HEK293 (cell line): ENCODE data around the gene NOS1AP.
A peak's percentile ranks its signal among the peaks of the same experiment; 100 is the strongest.

ENCODE experiments used
- CTCF ChIA-PET: fragments of 350-600 bp; formaldehyde crosslinking; extraction: SDS; loops from one replicate; lab custom pipeline; 2021; ENCODE audit warnings: antibody characterized with exemption; lab: Yijun Ruan, JAX
- POLR2A ChIA-PET: fragments of 300-600 bp; formaldehyde crosslinking; extraction: SDS; loops from one replicate; lab custom pipeline; 2020; ENCODE audit warnings: antibody characterized with exemption, inconsistent platforms; lab: Yijun Ruan, JAX
- H3K27ac ChIP-seq: fragments of 200-500 bp; sonication (Bioruptor generic); 2 replicates; pipeline ENCODE4 v1.5.1; 2014; ENCODE audit warnings: low read depth, low read length, control low read depth, inconsistent platforms; ENCODE audit errors: extremely low read depth
- H3K36me3 ChIP-seq, 2 experiments: fragments of 200-500 bp in 1 of 2; sonication (Bioruptor generic) in 1 of 2; 1 replicate in 1 of 2; 2 replicates in 1 of 2; pipeline ENCODE4 v1.5.1; 2014 to 2017; ENCODE audit warnings: inconsistent platforms in 2 of 2, low read length in 2 of 2; ENCODE audit not compliant: control insufficient read depth in 2 of 2, insufficient read depth in 1 of 2
- H3K4me1 ChIP-seq: fragments of 200-500 bp; sonication (Bioruptor generic); 2 replicates; pipeline ENCODE4 v1.5.1; 2014; ENCODE audit warnings: mild to moderate bottlenecking, low read length, inconsistent platforms; ENCODE audit not compliant: control insufficient read depth, insufficient read depth
- H3K4me3 ChIP-seq: 2 replicates; pipeline ENCODE4 v1.5.1; 2011; ENCODE audit warnings: low read depth, mild to moderate bottlenecking, control low read depth, low read length, moderate library complexity
- H3K9me3 ChIP-seq: fragments of 200-500 bp; sonication (Bioruptor generic); 2 replicates; pipeline ENCODE4 v1.5.1; 2014; ENCODE audit warnings: low read depth, low read length, inconsistent platforms; ENCODE audit not compliant: control insufficient read depth, insufficient read depth
- FEZF1 ChIP-seq: fragments of 450-650 bp; formaldehyde crosslinking; IDR thresholded peaks from 2 replicates; pipeline ENCODE4 v1.5.1; 2016; ENCODE audit warnings: missing biosample characterization, missing genetic modification characterization
- GLI4 ChIP-seq: fragments of 450-650 bp; formaldehyde crosslinking; IDR thresholded peaks from 2 replicates; pipeline ENCODE4 v1.5.1; 2016; ENCODE audit warnings: missing biosample characterization, missing genetic modification characterization
- KLF7 ChIP-seq: fragments of 450-650 bp; formaldehyde crosslinking; IDR thresholded peaks from 2 replicates; pipeline ENCODE4 v1.5.1; 2016; ENCODE audit warnings: missing biosample characterization, missing genetic modification characterization, borderline replicate concordance
- OSR2 ChIP-seq: fragments of 450-650 bp; formaldehyde crosslinking; IDR thresholded peaks from 2 replicates; pipeline ENCODE4 v1.5.1; 2016; ENCODE audit warnings: missing biosample characterization, missing genetic modification characterization
- PRDM1 ChIP-seq: fragments of 450-650 bp; formaldehyde crosslinking; IDR thresholded peaks from 2 replicates; pipeline ENCODE4; 2016; ENCODE audit warnings: missing biosample characterization, missing genetic modification characterization
- SP2 ChIP-seq: fragments of 450-650 bp; formaldehyde crosslinking; IDR thresholded peaks from 2 replicates; pipeline ENCODE4 v1.5.1; 2016; ENCODE audit warnings: missing biosample characterization, missing genetic modification characterization
- SP7 ChIP-seq: fragments of 450-650 bp; formaldehyde crosslinking; IDR thresholded peaks from 2 replicates; pipeline ENCODE4 v1.5.1; 2016; ENCODE audit warnings: missing biosample characterization, missing genetic modification characterization
- TRIM28 ChIP-seq: IDR thresholded peaks from 2 replicates; pipeline ENCODE4 v1.6.1; 2011; ENCODE audit warnings: low read length, control low read depth, borderline replicate concordance
- ZBTB20 ChIP-seq: fragments of 450-650 bp; formaldehyde crosslinking; IDR thresholded peaks from 2 replicates; pipeline ENCODE4 v1.5.1; 2016; ENCODE audit warnings: missing biosample characterization, missing genetic modification characterization
- ZFHX2 ChIP-seq: fragments of 450-650 bp; formaldehyde crosslinking; conservative IDR thresholded peaks from 2 replicates; pipeline ENCODE4 v1.5.1; 2016; ENCODE audit warnings: missing biosample characterization, missing genetic modification characterization
- ZNF239 ChIP-seq: fragments of 450-650 bp; formaldehyde crosslinking; IDR thresholded peaks from 2 replicates; pipeline ENCODE4 v1.5.1; 2016; ENCODE audit warnings: missing biosample characterization, missing genetic modification characterization
- ZNF24 ChIP-seq: fragments of 450-650 bp; formaldehyde crosslinking; IDR thresholded peaks from 2 replicates; pipeline ENCODE4 v1.5.1; 2016; ENCODE audit warnings: missing biosample characterization, missing genetic modification characterization
- ZNF426 ChIP-seq: fragments of 450-650 bp; formaldehyde crosslinking; IDR thresholded peaks from 2 replicates; pipeline ENCODE4 v1.5.1; 2017; ENCODE audit warnings: missing biosample characterization, missing genetic modification characterization, mild to moderate bottlenecking, inconsistent platforms, moderate library complexity
- ZNF600 ChIP-seq: fragments of 450-650 bp; formaldehyde crosslinking; IDR thresholded peaks from 2 replicates; pipeline ENCODE4 v1.5.1; 2016; ENCODE audit warnings: missing biosample characterization, missing genetic modification characterization
- ZNF660 ChIP-seq: fragments of 450-650 bp; IDR thresholded peaks from 2 replicates; pipeline ENCODE4 v1.5.1; 2018; ENCODE audit warnings: missing biosample characterization, mild to moderate bottlenecking, missing genetic modification characterization
- ZNF670 ChIP-seq: fragments of 450-650 bp; formaldehyde crosslinking; IDR thresholded peaks from 2 replicates; pipeline ENCODE4 v1.5.1; 2016; ENCODE audit warnings: missing biosample characterization, missing genetic modification characterization, low read depth
- ZSCAN30 ChIP-seq: fragments of 450-650 bp; IDR thresholded peaks from 2 replicates; pipeline ENCODE4 v1.5.1; 2018; ENCODE audit warnings: missing biosample characterization, mild to moderate bottlenecking, missing genetic modification characterization, moderate library complexity
- TF ChIP-seq, protein P1 (sequence below): fragments of 450-650 bp; formaldehyde crosslinking; IDR thresholded peaks from 2 replicates; pipeline ENCODE4 v1.5.0; 2017; ENCODE audit warnings: missing biosample characterization, missing genetic modification characterization, borderline replicate concordance
- TF ChIP-seq, protein P2 (sequence below): fragments of 450-650 bp; formaldehyde crosslinking; IDR thresholded peaks from 2 replicates; pipeline ENCODE4 v1.5.1; 2016; ENCODE audit warnings: missing biosample characterization, missing genetic modification characterization
- TF ChIP-seq, protein P3 (sequence below): fragments of 450-650 bp; formaldehyde crosslinking; IDR thresholded peaks from 2 replicates; pipeline ENCODE4 v1.5.1; 2016; ENCODE audit warnings: missing biosample characterization, missing genetic modification characterization
- TF ChIP-seq, protein P4 (sequence below): fragments of 450-650 bp; formaldehyde crosslinking; IDR thresholded peaks from 2 replicates; pipeline ENCODE4 v1.5.1; 2017; ENCODE audit warnings: missing biosample characterization, missing genetic modification characterization

Gene NOS1AP

DNA sequence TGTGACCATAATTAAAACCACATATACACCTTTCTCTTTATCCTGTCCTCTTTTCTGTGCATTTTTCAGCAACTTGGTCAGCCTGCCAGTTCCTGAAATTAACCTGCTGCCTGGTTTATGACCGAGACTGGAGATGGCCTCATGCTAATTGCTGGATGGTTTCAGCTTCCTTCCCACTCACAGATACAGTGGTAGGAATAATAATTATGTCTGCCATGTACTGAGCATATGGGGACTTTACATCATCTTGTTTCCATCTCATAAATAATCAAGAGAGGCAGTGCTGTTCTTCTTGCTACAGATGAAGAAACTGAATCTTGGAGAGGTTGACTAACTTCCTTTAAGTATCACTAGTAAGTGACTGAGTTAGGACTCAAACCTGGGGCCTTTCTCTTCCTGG lies 148.2 kb downstream of the NOS1AP start:
- no peaks in the 10 kb centered on the region for H3K9me3 ChIP-seq
- ChIA-PET CTCF (no interaction called here), POLR2A (no interaction called here)
- H3K36me3 ChIP-seq = no peaks in the 10 kb centered on the region
- no peak overlapping the region for H3K4me3 ChIP-seq
- H3K4me1 ChIP-seq = peaks cover 22% of the 10 kb centered on the region
- peak; percentile 44; the same call in 1 of the 2 replicates for TF ChIP-seq TRIM28
- TF ChIP-seq FEZF1 (tag by site-specific recombination) = peak; percentile 72
- TF ChIP-seq, protein P1, sequence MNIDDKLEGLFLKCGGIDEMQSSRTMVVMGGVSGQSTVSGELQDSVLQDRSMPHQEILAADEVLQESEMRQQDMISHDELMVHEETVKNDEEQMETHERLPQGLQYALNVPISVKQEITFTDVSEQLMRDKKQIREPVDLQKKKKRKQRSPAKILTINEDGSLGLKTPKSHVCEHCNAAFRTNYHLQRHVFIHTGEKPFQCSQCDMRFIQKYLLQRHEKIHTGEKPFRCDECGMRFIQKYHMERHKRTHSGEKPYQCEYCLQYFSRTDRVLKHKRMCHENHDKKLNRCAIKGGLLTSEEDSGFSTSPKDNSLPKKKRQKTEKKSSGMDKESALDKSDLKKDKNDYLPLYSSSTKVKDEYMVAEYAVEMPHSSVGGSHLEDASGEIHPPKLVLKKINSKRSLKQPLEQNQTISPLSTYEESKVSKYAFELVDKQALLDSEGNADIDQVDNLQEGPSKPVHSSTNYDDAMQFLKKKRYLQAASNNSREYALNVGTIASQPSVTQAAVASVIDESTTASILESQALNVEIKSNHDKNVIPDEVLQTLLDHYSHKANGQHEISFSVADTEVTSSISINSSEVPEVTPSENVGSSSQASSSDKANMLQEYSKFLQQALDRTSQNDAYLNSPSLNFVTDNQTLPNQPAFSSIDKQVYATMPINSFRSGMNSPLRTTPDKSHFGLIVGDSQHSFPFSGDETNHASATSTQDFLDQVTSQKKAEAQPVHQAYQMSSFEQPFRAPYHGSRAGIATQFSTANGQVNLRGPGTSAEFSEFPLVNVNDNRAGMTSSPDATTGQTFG (tag by site-specific recombination) = no peak
- TF ChIP-seq ZSCAN30 (tag by site-specific recombination) = peak; percentile 82
- 0 out of 2 replicates have a peak, but pooled peaks have one; percentile 25 for TF ChIP-seq ZNF24 (tag by site-specific recombination)
- peak; percentile 54; the same call in 1 of the 2 replicates for TF ChIP-seq OSR2 (tag by site-specific recombination)
- no peak for TF ChIP-seq SP2 (tag by site-specific recombination)
- 0 out of 2 replicates have a peak, but pooled peaks have one; percentile 18 for TF ChIP-seq ZNF600 (tag by site-specific recombination)
- TF ChIP-seq SP7 (tag by site-specific recombination) = peak; percentile 91
- TF ChIP-seq ZNF660 = 0 out of 2 replicates have a peak, but pooled peaks have one; percentile 21
- TF ChIP-seq KLF7 = no peak
- peak; percentile 57 for TF ChIP-seq ZFHX2
- TF ChIP-seq ZBTB20 (tag by site-specific recombination) = peak; percentile 70; the same call in 1 of the 2 replicates
- TF ChIP-seq, protein P2, sequence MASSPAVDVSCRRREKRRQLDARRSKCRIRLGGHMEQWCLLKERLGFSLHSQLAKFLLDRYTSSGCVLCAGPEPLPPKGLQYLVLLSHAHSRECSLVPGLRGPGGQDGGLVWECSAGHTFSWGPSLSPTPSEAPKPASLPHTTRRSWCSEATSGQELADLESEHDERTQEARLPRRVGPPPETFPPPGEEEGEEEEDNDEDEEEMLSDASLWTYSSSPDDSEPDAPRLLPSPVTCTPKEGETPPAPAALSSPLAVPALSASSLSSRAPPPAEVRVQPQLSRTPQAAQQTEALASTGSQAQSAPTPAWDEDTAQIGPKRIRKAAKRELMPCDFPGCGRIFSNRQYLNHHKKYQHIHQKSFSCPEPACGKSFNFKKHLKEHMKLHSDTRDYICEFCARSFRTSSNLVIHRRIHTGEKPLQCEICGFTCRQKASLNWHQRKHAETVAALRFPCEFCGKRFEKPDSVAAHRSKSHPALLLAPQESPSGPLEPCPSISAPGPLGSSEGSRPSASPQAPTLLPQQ (tag by site-specific recombination) = 0 out of 2 replicates have a peak, but pooled peaks have one; percentile 17
- TF ChIP-seq, protein P3, sequence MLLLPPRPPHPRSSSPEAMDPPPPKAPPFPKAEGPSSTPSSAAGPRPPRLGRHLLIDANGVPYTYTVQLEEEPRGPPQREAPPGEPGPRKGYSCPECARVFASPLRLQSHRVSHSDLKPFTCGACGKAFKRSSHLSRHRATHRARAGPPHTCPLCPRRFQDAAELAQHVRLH = no peak
- TF ChIP-seq, all 188 proteins: peak for 11
- no peak overlapping the region for H3K27ac ChIP-seq

DNA sequence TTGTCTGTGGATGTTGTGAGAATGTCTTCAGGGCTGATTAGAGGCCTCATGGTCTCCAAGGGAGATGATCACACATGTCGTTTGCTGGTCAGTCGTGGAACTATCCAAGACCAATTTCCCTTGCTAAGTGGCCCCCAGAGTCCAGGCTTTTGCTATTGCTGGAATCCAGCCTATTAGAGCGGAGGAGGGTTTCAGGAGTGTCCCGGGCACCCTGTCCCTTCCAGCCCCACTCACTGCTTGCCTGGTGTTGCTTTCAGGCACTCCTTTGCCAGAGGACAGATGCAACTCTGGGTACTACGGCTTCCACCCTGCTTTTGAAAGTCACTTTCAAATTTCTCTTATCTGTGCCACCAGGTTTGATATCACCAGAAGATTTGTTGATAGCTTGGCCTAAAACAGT lies 149.1 kb downstream of the NOS1AP start:
- ChIA-PET CTCF (no interaction called here), POLR2A (no interaction called here)
- Histone ChIP-seq H3K27ac (0 out of 2 replicates have a peak overlapping the region, but pooled peaks have one; percentile 2), H3K4me3 (no peak overlapping the region), H3K9me3 (no peaks in the 10 kb centered on the region), H3K4me1 (peaks cover 25% of the 10 kb centered on the region), H3K36me3 (no peaks in the 10 kb centered on the region)
- TF ChIP-seq GLI4 (no peak), ZNF426 (tag by site-specific recombination) (no peak), ZFHX2 (no peak), ZNF670 (no peak), ZNF600 (tag by site-specific recombination) (0 out of 2 replicates have a peak, but pooled peaks have one; percentile 16)

DNA sequence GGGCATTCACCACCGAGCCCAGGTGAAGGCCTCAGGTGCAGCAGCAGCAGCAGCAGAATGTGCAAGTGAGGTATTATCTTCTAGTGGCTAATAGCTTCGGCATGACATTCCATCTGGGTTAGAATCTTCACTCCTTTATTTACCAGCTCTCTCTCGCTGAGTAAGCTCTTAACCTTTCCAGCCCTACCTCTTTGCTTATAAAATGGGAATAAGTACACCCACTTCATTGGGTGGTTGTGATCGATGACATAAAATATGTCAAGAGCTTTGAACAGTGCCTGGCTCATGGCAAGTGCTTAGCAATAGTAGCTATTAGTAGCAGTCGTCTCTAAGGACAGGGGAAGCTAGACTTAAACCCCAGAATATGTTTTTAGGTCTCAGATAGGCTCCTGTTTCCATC lies 149.5 kb downstream of the NOS1AP start:
- H3K27ac ChIP-seq = no peak overlapping the region
- POLR2A ChIA-PET = no interaction called here
- TF ChIP-seq OSR2 (tag by site-specific recombination) (peak; percentile 58; the same call in 1 of the 2 replicates), ZNF239 (tag by site-specific recombination) (no peak), PRDM1 (tag by site-specific recombination) (peak; percentile 74)
- TF ChIP-seq, protein P4, sequence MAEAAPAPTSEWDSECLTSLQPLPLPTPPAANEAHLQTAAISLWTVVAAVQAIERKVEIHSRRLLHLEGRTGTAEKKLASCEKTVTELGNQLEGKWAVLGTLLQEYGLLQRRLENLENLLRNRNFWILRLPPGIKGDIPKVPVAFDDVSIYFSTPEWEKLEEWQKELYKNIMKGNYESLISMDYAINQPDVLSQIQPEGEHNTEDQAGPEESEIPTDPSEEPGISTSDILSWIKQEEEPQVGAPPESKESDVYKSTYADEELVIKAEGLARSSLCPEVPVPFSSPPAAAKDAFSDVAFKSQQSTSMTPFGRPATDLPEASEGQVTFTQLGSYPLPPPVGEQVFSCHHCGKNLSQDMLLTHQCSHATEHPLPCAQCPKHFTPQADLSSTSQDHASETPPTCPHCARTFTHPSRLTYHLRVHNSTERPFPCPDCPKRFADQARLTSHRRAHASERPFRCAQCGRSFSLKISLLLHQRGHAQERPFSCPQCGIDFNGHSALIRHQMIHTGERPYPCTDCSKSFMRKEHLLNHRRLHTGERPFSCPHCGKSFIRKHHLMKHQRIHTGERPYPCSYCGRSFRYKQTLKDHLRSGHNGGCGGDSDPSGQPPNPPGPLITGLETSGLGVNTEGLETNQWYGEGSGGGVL (tag by site-specific recombination) = no peak
- CTCF ChIA-PET = interaction anchor here (0.8 kb wide), 1 partner anchor 163 kb away, joined by 3 read pairs; no protein-coding TSS in a partner anchor
- no peaks in the 10 kb centered on the region for H3K36me3 ChIP-seq
- H3K4me3 ChIP-seq = no peak overlapping the region
- peaks cover 27% of the 10 kb centered on the region for H3K4me1 ChIP-seq
- H3K9me3 ChIP-seq = no peaks in the 10 kb centered on the region
